Skin of body (tissue), 2 donors: ENCODE measurements around the gene IFNG. TPM values are rescaled to one million over a fixed set of nuclear protein-coding genes. Genes with fewer than 3 reads are reported as not detected.

Experiments used
- DNase-seq: peaks from one replicate; lab custom pipeline; 2025; lab: John Stamatoyannopoulos, UW
- total RNA-seq: library from RNA; depleted of rRNA; stranded (reverse); fragments of >200 nt; gene quantifications from one replicate; pipeline ENCODE4 v1.2.3, GENCODE V29; 2014

The IFNG gene
- total RNA-seq, 1 donor from 2014 or later, result 0.20 TPM

GRCh38 chr12:68115281-68115680 is 44.3 kb downstream of the IFNG start:
- no peak for DNase-seq

- peak; percentile 90 for DNase-seq
Observed at GRCh38 chr12:68114606-68115005, 44.9 kb downstream of the IFNG start.

- no peak for DNase-seq
Observed at GRCh38 chr12:68113644-68114043, 45.9 kb downstream of the IFNG start.

- no peak for DNase-seq
Observed at GRCh38 chr12:68111995-68112394, 47.5 kb downstream of the IFNG start.

- DNase-seq, result peak; percentile 24
Observed at GRCh38 chr12:68109444-68110217, 49.9 kb downstream of the IFNG start.

- no peak for DNase-seq
Observed at GRCh38 chr12:68109001-68109400, 50.5 kb downstream of the IFNG start.

- no peak for DNase-seq
Observed at GRCh38 chr12:68106660-68107059, 52.9 kb downstream of the IFNG start.

GRCh38 chr12:68106160-68106559 is 53.4 kb downstream of the IFNG start:
- no peak for DNase-seq

Other genes starting within 250 kb of the IFNG start
- 0.49 TPM for gene IFNG-AS1, start 170.3 kb downstream of the IFNG start, total RNA-seq
- gene IL26, start 66.1 kb upstream of the IFNG start, total RNA-seq, result not detected
- not detected for gene IL22, start 93.9 kb upstream of the IFNG start, total RNA-seq
- 15.5 TPM for gene MDM1, start 172.6 kb upstream of the IFNG start, total RNA-seq